ENCODE results near the gene AASS.

The AASS gene

GRCh38 chr7:122035876-122036275, 108.2 kb downstream of the AASS start:
- DNase-seq: no peak

GRCh38 chr7:122033641-122034040, 110.4 kb downstream of the AASS start:
- no peak for DNase-seq

- no peak for DNase-seq
These were observed 117.0 kb downstream of the AASS start for GRCh38 chr7:122027058-122027457.
